ENCODE data around the gene GTPBP2.

GTPBP2 gene, protein sequence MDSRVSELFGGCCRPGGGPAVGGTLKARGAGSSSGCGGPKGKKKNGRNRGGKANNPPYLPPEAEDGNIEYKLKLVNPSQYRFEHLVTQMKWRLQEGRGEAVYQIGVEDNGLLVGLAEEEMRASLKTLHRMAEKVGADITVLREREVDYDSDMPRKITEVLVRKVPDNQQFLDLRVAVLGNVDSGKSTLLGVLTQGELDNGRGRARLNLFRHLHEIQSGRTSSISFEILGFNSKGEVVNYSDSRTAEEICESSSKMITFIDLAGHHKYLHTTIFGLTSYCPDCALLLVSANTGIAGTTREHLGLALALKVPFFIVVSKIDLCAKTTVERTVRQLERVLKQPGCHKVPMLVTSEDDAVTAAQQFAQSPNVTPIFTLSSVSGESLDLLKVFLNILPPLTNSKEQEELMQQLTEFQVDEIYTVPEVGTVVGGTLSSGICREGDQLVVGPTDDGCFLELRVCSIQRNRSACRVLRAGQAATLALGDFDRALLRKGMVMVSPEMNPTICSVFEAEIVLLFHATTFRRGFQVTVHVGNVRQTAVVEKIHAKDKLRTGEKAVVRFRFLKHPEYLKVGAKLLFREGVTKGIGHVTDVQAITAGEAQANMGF

DNA sequence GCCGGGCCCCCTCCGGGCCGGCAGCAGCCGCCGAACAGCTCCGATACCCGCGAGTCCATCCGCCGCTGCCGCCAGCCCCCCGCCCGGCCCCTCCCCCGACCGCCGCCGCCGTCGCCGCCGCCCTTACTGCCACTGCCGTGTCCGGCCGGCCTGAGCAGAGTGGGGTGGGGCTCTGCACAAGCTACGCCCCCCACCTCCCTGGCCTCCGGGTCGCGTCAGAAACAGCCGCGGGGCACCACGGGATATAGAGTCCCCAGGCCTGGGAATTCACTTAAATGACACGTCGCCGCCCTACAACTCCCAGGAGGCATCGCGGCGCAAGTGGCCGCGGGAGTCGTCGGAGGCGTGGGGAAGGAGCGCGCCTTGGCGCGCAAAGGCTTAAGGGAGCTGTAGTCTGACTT is at the start of gene GTPBP2:
TSS of gene GTPBP2 (minus strand) at position 161 of the 401 bp plus-strand sequence. CDS start at position 59, 102 bp downstream.
- TF ChIP-seq ELF4 (IDR thresholded peaks at IDR 0.05) (peak; percentile 30; the same call in 1 of the 2 replicates), FOXK2 (IDR thresholded peaks at IDR 0.05) (no peak)
- TF ChIP-seq, protein P1, sequence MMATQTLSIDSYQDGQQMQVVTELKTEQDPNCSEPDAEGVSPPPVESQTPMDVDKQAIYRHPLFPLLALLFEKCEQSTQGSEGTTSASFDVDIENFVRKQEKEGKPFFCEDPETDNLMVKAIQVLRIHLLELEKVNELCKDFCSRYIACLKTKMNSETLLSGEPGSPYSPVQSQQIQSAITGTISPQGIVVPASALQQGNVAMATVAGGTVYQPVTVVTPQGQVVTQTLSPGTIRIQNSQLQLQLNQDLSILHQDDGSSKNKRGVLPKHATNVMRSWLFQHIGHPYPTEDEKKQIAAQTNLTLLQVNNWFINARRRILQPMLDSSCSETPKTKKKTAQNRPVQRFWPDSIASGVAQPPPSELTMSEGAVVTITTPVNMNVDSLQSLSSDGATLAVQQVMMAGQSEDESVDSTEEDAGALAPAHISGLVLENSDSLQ (IDR thresholded peaks at IDR 0.05), result peak; percentile 61; the same call in 1 of the 2 replicates
- ChIA-PET CTCF (interaction anchor here (0.6 to 0.8 kb wide), 3 partner anchors 20 to 423 kb away, joined by 3 to 4 read pairs (median 3); no protein-coding TSS in a partner anchor), POLR2A (interaction anchor here (0.8 to 2.3 kb wide), 34 partner anchors 9 to 861 kb away, joined by 3 to 32 read pairs (median 4); partner anchors contain the start of genes HSP90AB1, POLH, RSPH9 and VEGFA)
- DNase-seq (ENCODE audit: extremely low spot score), result peak; percentile 95

DNA sequence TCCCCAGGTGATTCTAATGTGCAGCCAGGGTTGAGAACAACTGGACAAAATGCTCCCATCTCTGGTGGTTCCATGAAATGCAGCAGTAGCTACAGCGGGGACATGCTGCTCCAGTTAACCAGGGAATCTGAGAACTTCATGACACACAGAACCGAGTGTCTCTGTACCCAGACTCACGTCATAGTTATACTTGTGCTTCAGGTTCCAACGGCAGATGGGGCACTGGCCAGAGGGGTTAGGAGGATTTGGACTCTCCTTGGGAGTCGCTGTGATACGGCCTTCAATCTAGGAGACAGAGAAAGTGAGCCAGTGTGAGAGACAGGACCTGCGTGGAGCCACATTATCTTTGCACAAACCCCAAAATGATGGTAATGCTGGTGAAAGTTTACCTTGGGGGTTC is 49.3 kb upstream of the GTPBP2 start:
- ChIA-PET CTCF (interaction anchor here (1.1 kb wide), 1 partner anchor 10 kb away, joined by 3 read pairs; no protein-coding TSS in a partner anchor), POLR2A (interaction anchor here (1.7 kb wide), 1 partner anchor 9 kb away, joined by 6 read pairs; the partner anchor contains the start of gene MRPS18A)
- DNase-seq (ENCODE audit: extremely low spot score), result no peak
- TF ChIP-seq CTBP1 (IDR thresholded peaks at IDR 0.05; ENCODE audit: borderline replicate concordance) (no peak), HDGF (IDR thresholded peaks at IDR 0.05; ENCODE audit: borderline replicate concordance) (no peak), ELF4 (IDR thresholded peaks at IDR 0.05) (no peak), L3MBTL2 (conservative IDR thresholded peaks at IDR 0.05) (no peak), SUZ12 (IDR thresholded peaks at IDR 0.05) (no peak), FOXM1 (IDR thresholded peaks at IDR 0.05; ENCODE audit: borderline replicate concordance) (no peak), FOXK2 (IDR thresholded peaks at IDR 0.05) (no peak), NFRKB (IDR thresholded peaks at IDR 0.05) (no peak), SP1 (IDR thresholded peaks at IDR 0.05) (no peak), TARDBP (IDR thresholded peaks at IDR 0.05) (no peak), FOXA1 (IDR thresholded peaks at IDR 0.05) (no peak)
- TF ChIP-seq, protein P1 (IDR thresholded peaks at IDR 0.05), result no peak

GRCh38 chr6:43677759-43678158 is 48.7 kb upstream of the GTPBP2 start:
- POLR2A ChIA-PET, result interaction anchor here (1.7 kb wide), 1 partner anchor 10 kb away, joined by 6 read pairs; the partner anchor contains the start of gene MRPS18A
- DNase-seq (ENCODE audit: extremely low spot score), result no peak
- TF ChIP-seq FOXM1 (IDR thresholded peaks at IDR 0.05; ENCODE audit: borderline replicate concordance), result no peak
- TF ChIP-seq, protein P1 (IDR thresholded peaks at IDR 0.05), result no peak
- no peak for TF ChIP-seq FOXA1 (IDR thresholded peaks at IDR 0.05)
- TF ChIP-seq SUZ12 (IDR thresholded peaks at IDR 0.05), result no peak
- TF ChIP-seq ARNT (IDR thresholded peaks at IDR 0.05), result no peak
- no peak for TF ChIP-seq FOXK2 (IDR thresholded peaks at IDR 0.05)
- TF ChIP-seq ELF4 (IDR thresholded peaks at IDR 0.05), result no peak
- no peak for TF ChIP-seq BHLHE40 (IDR thresholded peaks at IDR 0.05; ENCODE audit: borderline replicate concordance)
- TF ChIP-seq CTBP1 (IDR thresholded peaks at IDR 0.05; ENCODE audit: borderline replicate concordance), result no peak
- TF ChIP-seq HDGF (IDR thresholded peaks at IDR 0.05; ENCODE audit: borderline replicate concordance), result no peak
- no peak for TF ChIP-seq NFRKB (IDR thresholded peaks at IDR 0.05)
- TF ChIP-seq TARDBP (IDR thresholded peaks at IDR 0.05), result no peak
- no peak for TF ChIP-seq L3MBTL2 (conservative IDR thresholded peaks at IDR 0.05)
- TF ChIP-seq LEF1 (IDR thresholded peaks at IDR 0.05; ENCODE audit: borderline replicate concordance), result no peak
- CTCF ChIA-PET, result no interaction called here

DNA sequence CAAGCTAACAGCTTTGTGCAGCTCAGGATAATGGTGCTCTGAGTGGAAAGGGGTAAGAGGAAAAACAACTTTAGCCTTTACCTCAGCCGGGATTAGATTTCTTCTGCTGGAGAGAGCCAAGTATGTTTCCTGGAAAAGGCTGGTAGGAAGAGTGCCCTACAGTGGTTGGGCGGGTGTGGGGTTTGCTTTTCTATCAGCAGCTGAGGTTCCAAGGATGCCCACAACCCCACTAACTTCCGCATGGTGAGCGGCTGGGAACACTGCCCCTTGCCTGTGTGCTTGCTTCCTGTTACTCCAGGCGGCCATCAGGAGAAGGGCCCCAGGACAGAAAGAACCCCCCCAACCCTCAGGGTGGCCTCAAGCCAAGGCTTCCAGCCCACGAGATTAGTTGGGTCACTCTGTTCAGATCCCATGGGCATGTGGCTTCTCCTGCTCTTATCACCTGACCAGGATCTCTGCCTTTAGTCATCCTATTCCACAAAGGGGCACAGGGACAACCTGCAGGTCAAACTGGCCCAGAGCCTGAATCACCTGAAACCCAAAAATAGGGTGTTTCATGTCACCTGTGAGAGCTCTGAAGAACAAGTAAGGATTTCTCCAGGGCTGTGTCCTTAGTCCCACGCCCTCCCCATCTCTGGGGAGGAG is 48.0 kb upstream of the GTPBP2 start:
- TF ChIP-seq HDGF (IDR thresholded peaks at IDR 0.05; ENCODE audit: borderline replicate concordance), result no peak
- TF ChIP-seq BHLHE40 (IDR thresholded peaks at IDR 0.05; ENCODE audit: borderline replicate concordance), result no peak
- TF ChIP-seq L3MBTL2 (conservative IDR thresholded peaks at IDR 0.05), result no peak
- TF ChIP-seq SP1 (IDR thresholded peaks at IDR 0.05), result no peak
- TF ChIP-seq NFRKB (IDR thresholded peaks at IDR 0.05), result no peak
- TF ChIP-seq, protein P1 (IDR thresholded peaks at IDR 0.05), result no peak
- TF ChIP-seq ZNF384 (IDR thresholded peaks at IDR 0.05), result no peak
- no peak for TF ChIP-seq FOXA1 (IDR thresholded peaks at IDR 0.05)
- TF ChIP-seq FOXK2 (IDR thresholded peaks at IDR 0.05), result no peak
- no peak for TF ChIP-seq FOXM1 (IDR thresholded peaks at IDR 0.05; ENCODE audit: borderline replicate concordance)
- TF ChIP-seq CTBP1 (IDR thresholded peaks at IDR 0.05; ENCODE audit: borderline replicate concordance), result no peak
- no peak for TF ChIP-seq ARNT (IDR thresholded peaks at IDR 0.05)
- TF ChIP-seq TARDBP (IDR thresholded peaks at IDR 0.05), result no peak
- no peak for TF ChIP-seq SUZ12 (IDR thresholded peaks at IDR 0.05)
- TF ChIP-seq LEF1 (IDR thresholded peaks at IDR 0.05; ENCODE audit: borderline replicate concordance), result no peak
- TF ChIP-seq ELF4 (IDR thresholded peaks at IDR 0.05), result no peak
- ChIA-PET POLR2A (interaction anchor here (1.7 kb wide), 1 partner anchor 11 kb away, joined by 6 read pairs; the partner anchor contains the start of gene MRPS18A), CTCF (no interaction called here)
- no peak for DNase-seq (ENCODE audit: extremely low spot score)

Measured in HEK293T (cell line).